Cortex of kidney (tissue), 1 donor: ENCODE measurements around the gene LIN7C.
"Not testable (repeated sequence)": the region's sequence is repeated elsewhere in the genome, so short reads cannot be mapped to it uniquely, and the experiment has no call there.

Experiments used
- DNase-seq: peaks from one replicate; lab custom pipeline; 2025; lab: John Stamatoyannopoulos, UW

The LIN7C gene

DNA sequence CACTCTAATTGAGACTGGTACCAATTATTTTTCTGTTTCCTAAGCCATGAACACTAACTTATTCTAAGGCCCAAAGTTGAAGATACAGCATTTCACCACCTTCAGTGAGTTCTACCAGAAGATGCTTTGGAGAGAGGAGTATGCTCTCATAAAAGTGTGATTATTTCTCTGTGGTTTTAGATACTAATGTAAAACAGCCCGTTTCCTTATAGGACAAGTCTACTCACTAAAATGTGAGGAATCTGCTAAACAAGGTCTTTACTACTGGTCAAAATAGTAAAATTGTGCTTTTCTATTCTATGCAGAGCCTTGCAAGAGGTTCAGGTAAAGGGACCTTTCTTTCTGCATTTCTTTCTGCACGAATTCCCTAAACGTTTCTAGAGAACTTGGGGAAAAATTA, 36.4 kb downstream of the LIN7C start:
- no peak for DNase-seq

GRCh38 chr11:27468995-27469695, 37.4 kb downstream of the LIN7C start:
- no peak for DNase-seq

- no peak for DNase-seq
Observed at GRCh38 chr11:27468209-27468994, 38.2 kb downstream of the LIN7C start.

GRCh38 chr11:27467181-27467913, 39.2 kb downstream of the LIN7C start:
- no peak for DNase-seq

DNA sequence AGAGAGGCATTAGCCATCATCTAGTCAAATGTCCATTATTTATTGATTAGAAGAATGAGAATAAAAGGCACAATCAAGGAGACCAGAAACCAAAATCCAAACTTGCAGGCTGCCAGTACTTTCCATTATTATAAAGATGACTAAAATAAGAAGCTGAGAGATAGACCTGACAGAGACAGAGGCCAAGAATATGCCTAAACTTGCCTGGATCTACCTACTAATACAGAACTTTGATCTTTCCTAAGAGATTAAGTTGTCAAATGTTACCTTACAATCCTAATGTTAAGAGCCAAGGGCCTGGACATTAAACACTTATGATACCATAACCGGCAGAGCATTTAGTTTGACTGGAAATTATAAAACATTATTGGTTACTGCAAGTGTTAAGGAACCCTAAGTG, 40.2 kb downstream of the LIN7C start:
- DNase-seq: no peak

DNA sequence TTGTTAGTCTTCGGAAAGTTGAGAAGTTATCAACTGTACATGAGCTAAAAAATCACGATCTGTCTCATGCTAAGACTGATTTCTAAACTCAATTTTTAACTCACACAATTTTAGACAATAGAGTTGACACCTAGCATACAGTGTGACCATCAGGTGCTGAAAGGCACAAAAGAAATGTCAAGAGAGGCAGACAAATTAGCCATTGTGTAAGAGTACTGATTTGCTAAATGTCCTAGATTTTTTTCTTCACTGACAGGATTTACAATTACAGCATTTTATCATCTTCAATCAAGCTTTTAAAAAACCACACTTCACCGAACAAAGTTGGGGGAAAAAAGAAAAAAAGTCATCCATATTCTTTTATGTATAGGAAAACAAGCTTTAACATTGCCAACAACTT, 40.9 kb downstream of the LIN7C start:
- DNase-seq: no peak

- DNase-seq: no peak
Observed at GRCh38 chr11:27464909-27465308, 41.7 kb downstream of the LIN7C start.

- no peak for DNase-seq
Observed at GRCh38 chr11:27464289-27464696, 42.3 kb downstream of the LIN7C start.

- no peak for DNase-seq
Observed at GRCh38 chr11:27462543-27462942, 44.0 kb downstream of the LIN7C start.

- no peak for DNase-seq
Observed at GRCh38 chr11:27460158-27460978, 46.2 kb downstream of the LIN7C start.

DNA sequence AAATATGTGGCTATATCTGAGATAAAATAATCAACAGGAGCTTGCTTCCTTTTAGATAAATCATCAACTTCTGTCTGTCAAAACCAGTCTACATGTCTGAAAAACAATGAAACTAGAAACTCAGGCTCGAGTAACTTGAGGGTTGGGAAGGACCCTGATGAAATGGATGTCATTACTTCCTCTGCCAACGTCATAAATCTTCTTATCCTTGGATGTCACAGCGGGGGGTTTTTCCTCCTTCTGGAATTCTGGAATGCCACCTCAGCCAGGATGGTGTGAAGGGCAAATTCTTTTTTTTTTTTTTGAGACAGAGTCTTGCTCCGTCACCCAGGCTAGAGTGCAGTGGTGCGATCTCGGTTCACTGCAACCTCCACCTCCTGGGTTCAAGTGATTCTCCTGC, 47.4 kb downstream of the LIN7C start:
- DNase-seq: no peak

- no peak for DNase-seq
Observed at GRCh38 chr11:27458182-27458581, 48.4 kb downstream of the LIN7C start.

- DNase-seq: no peak
Observed at GRCh38 chr11:27456795-27457329, 49.7 kb downstream of the LIN7C start.

- no peak for DNase-seq
Observed at GRCh38 chr11:27456140-27456794, 50.3 kb downstream of the LIN7C start.

DNA sequence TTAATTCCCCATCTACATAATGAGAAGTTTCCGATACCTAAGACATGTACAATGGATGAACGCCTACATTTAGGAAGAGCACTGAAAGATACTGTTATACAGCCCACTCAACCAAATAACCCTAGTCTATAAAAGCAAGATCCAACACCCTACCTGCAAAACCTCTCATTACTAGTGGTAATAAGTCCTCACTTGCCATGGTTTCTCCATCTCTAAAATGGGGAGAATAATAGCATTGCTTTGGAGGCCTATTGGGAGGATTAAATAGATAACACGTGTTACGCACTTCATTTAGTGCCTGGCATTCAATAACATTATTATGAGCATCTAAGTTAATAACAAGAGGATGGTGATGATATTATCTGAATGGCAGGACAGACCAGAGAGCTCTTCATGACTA, 50.9 kb downstream of the LIN7C start:
- no peak for DNase-seq

DNA sequence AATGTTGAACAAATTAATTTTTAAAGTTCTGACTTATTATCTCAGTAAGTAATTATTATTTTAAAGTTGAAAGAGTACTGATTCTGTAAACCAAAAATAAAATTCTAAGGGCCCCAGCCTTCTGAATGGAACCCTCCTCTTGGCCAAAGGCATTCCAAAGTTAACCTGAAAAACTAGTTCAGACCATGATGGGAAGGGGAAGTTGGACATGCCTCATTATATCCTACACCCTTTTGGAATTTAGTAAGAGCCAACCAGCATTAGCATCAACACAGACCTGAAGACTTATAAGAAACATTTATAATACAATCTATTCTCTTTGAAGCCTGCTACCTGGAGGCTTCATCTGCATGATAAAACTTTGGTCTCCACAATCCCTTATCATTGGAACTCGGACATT, 52.9 kb downstream of the LIN7C start:
- no peak for DNase-seq

GRCh38 chr11:27452147-27452546, 54.4 kb downstream of the LIN7C start:
- no peak for DNase-seq

- no peak for DNase-seq
Observed at GRCh38 chr11:27451244-27451965, 55.2 kb downstream of the LIN7C start.

- DNase-seq: not testable (repeated sequence)
Observed at GRCh38 chr11:27448184-27448540, 58.4 kb downstream of the LIN7C start.
